NCI-H510A treated with DMSO at 0.1 percent for 48 hours (cell line): ENCODE data around the gene AP1M1.
"Not testable (repeated sequence)": the region's sequence is repeated elsewhere in the genome, so short reads cannot be mapped to it uniquely, and the experiment has no call there.

Source experiments
- DNase-seq: peaks from one replicate; lab custom pipeline; 2025; lab: John Stamatoyannopoulos, UW

Gene AP1M1

DNA sequence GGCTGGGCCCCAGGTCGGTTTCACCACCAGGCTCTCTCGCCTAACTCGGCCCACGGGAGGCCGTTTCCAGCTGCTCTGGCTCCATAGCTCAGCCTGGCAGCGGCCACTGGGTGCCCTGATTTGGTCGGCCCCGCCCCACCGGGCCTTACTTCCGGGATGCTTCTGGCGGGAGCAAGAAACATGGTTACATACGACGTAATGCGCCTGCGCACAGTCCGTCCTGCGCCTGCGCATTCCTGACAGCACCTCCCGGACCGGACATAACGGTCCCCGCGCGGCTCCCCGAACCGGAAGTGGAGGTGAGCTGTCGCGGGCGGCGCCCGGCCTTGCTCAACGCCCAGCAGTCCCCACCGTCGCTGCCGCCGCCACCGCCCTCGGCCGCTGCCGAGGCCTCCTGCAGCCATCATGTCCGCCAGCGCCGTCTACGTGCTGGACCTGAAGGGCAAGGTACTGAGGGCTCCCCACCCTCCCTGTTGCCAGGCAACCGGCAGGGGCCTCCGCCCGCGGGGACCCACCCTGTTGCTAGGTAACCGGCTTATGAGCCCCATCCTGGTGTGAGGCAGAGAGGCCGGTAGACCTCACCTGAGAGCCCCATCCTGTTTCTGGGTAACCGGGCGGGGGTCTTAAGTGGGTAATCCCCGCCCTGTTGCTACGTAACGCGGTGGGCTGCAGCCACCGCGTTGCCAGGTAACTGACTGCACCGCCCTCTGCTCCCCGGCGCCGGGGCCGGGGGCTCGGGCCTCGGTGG is at the start of gene AP1M1:
Gene AP1M1, plus strand, starts transcription at position 290 of the 748 bp plus-strand sequence. Its CDS starts 116 bp downstream, at position 406.
- DNase-seq, result peak; percentile 95

DNA sequence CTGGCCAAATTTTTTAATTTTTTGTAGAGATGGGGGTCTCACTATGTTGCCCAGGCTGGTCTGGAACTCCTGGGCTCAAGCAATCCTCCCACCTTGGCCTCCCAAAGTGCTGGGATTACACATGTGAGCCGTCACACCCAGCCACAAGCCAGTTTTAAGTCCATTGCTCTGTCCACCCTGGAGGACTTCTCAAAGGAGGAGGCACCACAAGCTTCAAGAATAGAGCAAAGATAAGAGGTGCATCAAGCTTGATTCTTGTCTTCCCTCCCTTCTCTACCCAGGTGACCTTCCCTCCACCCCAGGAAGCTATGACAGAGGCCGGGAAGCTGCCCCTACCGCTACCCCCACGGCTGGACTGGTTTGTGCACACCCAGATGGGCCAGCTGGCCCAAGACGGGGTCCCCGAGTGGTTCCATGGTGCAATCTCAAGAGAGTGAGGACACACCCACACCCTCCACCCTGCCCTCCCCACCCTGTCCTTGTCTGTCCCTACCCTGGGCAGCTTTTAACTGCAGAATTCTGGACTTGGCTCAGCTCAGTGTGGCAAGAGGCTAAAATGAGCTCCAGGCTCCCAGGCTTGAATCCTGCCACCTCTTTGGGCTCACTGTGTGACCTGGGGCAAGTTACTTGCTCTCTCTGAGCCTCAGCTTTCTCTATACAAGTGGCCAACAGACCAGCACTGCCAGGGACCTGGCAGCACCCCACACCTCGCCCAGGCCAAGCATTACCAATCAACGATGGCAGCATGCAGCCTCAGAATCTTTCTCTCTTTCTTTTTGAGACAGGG is 49.1 kb upstream of the AP1M1 start:
- no peak for DNase-seq

DNA sequence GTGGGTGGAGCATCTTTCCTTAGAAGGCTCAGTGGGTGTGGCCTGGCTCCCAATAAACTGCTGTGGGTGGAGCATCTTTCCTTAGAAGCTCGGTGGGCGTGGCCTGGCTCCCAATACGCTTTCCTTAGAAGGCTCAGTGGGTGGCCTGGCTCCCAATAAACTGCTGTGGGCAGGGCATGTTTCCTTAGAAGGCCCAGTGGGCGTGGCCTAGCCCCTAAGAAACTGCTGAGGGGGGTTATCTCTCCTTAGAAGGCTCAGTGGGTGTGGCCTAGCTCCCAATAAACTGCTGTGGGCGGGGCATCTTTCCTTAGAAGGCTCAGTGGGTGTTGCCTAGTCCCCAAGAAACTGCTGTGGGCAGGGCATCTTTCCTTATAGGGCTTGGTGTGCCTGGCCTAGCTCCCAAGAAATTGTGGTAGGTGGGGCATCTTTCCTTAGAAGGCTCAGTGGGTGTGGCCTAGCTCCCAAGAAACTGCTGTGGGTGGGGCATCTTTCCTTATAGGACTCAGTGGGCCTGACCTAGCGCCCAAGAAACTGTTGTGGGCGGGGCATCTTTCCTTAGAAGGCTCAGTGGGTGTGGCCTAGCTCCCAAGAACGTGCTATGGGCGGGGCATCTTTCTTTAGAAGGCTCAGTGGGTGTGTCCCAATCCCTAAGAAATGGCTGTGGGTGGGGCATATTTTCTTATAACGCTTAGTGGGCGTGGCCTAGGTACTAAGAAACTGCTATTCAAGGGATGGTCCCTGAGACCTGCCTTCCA is 44.0 kb upstream of the AP1M1 start:
- DNase-seq, result no peak

DNA sequence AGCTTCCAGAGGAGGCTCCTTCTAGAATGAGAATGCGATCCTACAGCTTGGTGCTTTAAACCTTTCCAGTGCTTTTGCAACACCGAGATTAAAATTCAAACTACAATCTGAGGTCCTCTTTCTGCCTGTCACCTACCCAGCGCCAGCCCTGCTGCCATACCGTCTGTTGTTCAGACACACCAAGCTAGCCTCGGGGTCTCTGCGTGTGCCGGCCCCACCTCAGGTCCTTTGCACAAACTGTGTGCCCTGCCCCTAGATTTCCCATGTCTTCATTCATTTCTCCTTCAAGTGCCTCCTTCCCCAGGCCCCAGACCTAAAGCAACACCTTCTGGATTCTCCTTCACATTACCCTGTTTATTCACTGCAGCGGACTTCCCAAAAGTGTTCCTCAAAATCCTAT is 43.2 kb upstream of the AP1M1 start:
- no peak for DNase-seq

DNA sequence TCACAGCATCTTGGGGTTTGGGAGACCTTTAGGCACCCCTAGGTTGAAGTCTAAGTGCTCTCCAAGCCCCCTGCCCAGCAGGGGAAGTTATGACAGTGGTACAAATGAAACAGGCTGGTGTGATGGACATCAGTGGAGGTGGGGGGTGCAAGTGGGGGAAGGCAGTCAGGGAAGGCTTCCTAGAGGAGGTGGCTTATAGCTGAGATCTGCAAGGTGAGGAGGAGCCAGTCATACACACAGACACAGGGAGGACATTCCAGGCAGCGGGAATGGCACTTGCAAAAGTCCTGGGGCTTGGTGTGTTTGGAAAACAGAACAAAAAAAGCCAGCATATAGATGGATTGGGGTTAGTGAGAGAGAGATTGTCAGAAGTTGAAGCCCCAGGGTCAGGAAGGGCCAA is 42.6 kb upstream of the AP1M1 start:
- no peak for DNase-seq

DNA sequence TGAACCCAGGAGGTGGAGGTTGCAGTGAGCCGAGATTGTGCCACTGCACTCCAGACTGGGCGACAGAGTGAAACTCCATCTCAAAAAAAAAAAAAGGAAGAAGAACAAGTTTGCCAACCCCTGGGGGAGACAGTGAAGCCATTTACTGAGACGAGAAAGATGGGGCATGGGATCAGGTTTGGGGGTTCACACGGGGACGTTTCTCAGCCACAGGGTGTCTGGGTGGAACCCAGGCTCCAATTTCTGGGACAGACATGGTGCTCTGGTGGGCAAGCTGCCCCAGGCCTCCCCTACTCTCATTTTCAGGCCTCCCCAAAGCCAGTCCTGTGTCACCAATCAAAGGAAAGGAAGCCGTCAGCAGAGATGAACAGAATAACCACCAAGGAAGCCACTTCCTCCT is 40.8 kb upstream of the AP1M1 start:
- no peak for DNase-seq

DNA sequence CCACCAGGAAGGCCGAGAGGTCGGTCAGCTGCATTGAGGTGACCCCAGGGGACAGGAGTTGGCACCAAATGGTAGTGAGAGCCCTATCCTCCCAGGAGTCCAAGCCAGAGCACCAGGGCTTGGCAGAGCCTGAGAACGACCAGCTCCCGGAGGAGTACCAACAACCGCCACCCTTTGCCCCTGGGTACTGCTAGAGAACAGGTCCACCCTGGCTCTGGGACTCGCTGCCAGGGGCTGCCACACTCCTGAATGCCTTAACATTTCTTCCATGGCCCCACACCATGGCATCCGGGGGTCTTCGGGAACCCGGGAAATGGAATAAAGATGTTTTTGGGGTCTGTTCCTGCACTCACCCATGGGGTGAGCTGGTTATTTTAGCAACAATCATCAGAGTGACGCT is 40.1 kb upstream of the AP1M1 start:
- DNase-seq, result no peak

DNA sequence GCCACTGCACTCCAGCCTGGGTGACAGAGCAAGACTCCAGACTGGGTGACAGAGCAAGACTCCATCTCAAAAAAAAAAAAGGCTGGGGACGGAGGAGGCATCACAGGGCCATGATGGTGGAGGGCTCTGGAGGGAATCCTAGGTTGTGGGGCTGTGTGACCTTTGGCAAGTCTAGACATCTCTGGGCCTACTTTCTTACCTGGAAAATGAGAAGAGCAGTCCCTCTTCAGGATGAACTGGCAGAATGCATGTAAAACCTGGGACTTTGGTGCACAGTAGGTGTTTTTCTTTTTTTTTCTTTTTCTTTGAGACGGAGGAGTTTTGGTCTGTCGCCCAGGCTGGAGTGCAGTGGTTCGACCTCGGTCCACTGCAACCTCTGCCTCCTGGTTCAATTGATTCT is 38.1 kb upstream of the AP1M1 start:
- DNase-seq, result no peak

DNA sequence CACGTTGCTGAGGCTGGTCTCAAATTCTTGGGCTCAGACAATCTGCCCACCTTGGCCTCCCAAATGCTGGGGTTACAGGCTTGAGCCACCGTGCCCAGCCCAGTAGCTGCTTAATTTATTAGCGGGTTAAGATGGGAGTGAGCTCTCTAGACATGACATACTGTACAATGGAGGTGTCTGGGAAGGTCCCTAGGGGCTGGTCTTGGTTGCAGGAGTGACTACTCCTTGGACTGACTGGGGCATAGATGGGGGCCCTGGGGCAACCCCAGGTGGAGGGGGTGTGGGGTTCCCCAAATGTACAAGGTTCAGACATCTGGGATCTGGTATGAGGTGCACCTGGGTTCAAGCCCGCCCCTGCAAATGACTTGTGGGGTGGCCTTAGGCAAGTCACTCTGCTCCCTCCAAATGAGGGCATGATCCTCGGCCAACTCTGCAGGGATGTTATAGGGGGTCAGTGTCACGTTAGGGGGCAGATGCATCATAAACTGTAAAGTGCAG is 37.2 kb upstream of the AP1M1 start:
- DNase-seq, result no peak

DNA sequence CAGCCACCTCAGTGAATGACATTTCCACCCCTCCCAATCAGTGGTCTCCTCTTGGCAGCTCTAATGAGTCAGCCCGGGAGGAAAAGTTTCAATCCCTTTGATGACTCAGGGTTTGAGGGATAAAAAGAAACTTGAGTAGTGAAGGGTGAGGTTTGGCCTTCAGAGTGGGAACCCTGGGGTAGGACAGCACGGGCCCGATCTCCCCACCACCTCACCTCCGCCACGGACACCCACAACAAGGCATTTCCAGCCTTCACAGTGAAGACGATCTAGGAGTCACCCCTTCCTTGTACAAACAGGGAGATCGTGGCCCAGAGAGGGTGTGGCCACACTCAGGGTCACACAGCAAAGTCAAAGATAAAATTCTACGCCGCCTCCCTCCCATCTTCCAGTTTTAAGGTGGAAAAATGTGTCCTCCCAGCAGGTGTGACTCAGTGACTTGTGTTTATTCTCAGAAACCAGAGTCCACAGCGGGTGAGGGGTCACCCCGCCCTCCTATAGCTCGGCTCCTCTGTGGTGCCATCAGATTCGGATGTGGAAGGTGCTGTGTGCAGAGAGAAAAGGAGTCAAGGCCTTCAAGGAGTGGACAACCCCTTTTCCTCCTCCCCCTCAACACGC is 36.7 kb upstream of the AP1M1 start:
- DNase-seq, result no peak

DNA sequence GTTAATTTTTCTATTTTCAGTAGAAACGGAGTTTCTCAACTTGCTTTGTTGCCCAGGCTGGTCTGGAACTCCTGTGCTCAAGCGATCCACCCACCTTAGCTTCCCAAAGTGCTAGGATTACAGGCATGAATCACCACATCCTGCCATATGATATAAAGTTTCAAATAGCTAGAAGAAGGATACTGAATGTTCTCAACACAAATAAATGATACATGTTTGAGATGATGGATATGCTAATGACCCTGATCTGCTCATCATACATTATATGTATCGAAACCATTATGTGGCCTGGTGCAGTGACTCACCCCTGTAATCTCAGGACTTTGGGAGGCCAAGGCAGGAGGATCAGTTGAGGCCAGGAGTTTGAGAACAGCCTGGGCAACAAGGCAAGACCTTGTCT is 35.9 kb upstream of the AP1M1 start:
- no peak for DNase-seq

DNA sequence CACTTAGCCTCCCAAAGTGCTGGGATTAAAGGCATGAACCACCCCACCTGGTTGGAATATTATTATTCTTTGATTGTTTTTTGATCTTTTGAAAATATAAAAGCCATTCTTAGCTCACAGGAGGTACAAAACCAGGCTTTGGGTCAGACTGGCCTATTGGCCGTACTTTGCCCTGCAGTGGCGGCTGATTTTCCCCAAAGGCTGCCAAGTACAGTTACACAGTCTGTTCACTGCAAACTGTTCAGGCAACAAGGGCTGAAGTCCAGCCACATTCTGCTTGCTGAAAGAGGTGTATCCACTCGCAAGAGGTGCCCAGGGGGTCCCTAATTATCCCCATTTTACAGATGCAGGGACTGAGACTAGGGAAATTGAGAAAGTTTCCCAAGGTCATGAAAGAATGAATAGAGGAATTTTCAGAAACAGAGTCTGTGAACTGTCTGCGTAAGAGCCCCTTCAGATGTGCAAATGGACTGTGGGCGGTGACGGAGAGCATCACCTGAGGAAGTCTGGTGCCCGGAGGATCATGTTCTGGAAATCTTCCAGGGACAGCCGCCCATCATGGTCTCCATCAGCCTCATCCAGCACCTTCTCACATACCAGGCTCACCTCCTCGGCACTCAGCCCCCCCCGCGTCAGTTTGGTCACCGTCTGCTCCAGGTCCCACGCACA is 33.4 kb upstream of the AP1M1 start:
- no peak for DNase-seq

DNA sequence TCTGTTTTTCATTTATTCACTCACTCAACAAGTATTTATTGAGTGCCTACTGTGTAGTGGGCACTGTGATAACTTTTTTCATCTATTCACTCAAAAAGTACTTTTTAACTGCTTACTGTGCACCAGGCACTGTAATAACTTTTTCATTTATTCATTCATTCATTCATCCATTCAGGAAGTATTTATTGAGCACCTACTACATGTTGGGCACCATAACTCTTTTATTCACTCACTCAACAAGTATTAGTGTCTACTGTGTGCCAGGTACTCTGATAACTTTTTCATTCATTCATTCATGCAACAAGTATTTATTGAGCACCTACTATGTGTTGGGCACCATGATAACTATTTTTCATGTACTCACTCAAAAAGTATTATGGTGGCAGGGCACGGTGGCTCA is 31.3 kb upstream of the AP1M1 start:
- DNase-seq, result no peak

DNA sequence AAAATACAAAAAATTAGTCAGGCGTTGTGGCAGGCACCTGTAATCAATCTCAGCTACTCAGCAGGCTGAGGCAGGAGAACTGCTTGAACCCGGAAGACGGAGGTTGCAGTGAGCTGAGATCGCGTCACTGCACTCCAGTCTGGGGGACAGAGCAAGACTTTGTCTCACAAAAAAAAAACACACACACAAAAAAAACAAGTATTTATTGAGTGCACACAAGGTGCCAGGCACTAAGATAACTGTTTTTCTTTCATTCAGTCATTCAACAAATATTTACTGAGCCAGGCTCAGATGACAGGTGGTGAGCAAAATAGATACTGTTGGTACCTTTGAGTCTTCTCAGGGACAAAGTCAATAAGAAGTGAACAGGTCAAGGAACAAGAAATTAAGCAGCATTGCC is 30.7 kb upstream of the AP1M1 start:
- DNase-seq, result no peak

DNA sequence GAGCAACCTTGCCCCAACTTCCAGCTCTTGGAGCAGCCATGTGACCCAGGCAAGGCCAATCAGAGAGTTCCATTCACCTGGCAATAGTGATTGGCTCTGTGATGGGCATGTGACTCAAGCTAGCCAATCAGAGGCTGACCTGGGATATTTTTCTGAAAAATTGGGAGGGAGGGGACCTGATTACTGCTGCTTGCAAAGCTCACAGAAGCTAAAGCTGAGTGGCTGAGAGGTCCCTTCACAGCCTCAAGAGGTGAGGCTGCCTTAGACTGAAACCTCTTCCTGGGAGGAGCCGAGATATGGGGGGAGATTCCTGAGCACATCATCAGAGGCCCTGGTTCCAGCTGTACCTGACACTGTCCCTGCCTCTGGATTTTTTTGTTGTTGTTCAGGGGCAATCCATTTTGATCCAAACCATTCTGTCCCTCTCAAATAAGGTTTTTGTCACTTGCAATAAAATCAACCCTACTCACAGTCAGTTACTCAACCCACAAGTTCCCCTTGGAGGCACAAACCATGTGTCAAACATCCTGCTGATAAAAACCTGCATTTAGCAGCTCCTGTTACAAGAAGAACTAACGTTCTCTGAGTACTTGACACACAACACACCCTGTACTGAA is 29.1 kb upstream of the AP1M1 start:
- DNase-seq, result no peak

DNA sequence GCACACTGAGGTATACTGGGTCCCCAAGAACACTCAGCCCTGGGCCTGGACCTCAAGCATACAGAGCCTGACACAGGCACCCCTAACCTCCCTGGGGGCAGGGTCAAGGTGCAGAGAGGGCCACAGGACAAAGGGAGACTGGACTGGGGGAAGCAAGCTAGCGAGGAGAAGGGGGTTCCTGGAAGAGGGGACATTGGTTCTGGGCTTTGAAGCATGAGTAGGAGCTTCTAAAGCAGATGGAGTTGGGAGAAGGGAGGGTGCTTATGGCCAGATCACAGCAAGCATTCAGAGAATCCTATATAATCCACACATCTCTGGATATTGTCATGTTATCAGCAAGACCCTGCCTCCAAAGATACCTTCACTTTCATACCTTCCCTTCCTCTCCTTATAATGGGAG is 27.6 kb upstream of the AP1M1 start:
- DNase-seq, result no peak

DNA sequence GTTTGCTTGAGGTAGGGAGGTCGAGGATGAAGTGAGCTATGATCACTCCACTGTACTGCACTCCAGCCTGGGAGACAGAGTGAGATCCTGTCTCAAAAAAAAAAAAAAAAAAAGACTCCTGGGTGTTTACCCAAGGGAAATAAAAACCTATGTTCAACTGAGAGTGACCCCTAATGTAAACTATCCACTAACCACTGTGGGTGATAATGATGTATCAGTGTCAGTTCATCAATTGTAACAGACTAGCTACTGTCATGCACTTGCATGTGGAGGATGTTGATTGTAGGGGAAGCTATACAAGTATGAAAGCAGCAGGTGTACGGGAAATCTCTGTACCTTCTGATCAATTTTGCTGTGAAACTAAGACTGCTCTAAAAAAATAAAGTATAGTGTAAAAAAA is 21.8 kb upstream of the AP1M1 start:
- no peak for DNase-seq

DNA sequence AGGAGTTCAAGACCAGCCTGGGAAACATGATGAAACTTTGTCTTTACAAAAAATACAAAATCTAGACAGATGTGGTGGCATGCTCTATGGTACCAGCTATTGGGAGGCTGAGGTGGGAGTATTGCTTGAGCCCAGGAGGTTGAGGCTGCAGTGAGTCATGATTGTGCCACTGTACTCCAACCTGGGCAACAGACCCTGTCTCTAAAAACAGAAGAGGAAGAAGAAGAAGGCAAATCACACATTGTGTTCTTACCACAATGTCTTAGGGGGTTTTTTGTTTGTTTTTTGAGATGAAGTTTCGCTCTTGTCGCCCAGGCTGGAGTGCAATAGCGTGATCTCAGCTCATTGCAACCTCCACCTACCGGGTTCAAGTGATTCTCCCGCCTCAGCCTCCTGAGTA is 18.8 kb upstream of the AP1M1 start:
- not testable (repeated sequence) for DNase-seq

DNA sequence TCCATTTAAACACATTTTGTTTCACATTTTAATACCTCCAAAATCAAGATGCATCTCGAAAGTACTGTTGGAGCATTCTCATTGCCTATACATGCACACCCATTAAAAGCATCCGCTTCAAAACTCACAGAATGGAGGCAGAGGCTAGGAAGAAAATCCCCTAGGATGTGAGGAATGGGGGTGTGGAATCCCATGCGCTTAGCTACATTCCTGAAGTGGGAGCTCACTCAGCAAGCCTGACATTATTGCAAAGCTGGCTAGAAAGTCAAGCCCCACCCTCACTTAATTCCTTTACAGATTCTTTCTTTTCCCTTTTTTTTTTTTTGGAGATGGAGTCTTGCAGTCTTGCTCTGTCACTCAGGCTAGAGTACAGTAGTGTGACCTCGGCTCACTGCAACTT is 17.1 kb upstream of the AP1M1 start:
- no peak for DNase-seq

DNA sequence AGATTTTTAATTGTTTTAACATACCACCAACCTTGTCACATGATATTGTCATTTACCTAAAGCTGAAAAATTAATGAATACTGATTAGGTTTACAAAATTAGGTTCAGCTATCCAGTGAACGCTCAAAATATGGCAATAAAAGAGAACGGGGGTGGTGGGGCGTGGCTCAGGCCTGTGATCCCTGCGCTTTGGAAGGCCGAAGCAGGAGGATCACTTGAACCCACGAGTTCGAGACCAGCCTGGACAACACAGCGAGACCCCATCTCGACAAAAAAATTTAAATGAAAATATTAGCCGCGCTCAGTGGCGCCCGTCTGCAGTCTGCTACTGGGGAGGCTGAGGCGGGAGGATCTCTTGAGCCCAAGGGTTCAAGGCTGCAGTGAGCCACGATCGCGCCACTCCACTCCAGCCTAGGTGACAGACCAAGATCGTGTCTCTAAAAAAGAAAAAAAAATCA is 13.0 kb upstream of the AP1M1 start:
- DNase-seq, result no peak

DNA sequence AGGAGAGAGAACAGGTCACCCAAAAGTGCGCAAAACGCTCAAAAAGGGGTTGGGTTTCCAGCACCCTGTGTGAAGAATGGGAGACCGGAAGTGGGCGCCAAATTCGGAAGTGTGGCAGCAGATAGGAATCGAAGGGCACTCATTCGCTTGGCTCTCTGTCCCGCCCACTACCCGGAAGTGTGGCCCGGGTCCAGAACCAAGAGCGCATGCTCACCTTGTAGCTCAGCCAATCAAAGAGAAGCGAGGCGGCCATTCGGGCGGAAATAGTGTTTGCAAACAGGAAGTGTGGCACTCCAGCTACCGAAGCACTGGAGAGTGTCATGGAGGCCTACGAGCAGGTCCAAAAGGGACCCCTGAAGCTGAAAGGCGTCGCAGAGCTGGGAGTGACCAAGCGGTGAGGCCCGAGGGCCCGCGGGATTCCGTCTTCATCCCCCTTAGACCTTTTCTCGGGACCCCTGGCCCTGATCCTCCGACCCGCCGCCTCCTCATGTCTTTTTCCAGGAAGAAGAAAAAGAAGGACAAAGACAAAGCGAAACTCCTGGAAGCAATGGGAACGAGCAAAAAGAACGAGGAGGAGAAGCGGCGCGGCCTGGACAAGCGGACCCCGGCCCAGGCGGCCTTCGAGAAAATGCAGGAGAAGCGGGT is 12.5 kb upstream of the AP1M1 start, which contains the start of gene FAM32A:
Gene FAM32A, plus strand, starts transcription at position 288 of the 645 bp plus-strand sequence. Its CDS starts 33 bp downstream, at position 321.
- DNase-seq, result peak; percentile 97
